AG04449 (cell line): ENCODE results near the gene DNAH17.

Source experiments
- CTCF ChIA-PET: fragments of 350-600 bp; formaldehyde crosslinking; extraction: SDS; loops from one replicate; lab custom pipeline; 2021; ENCODE audit warnings: antibody characterized with exemption; lab: Yijun Ruan, JAX
- POLR2A ChIA-PET: fragments of 400-600, 350-600 bp; formaldehyde crosslinking; extraction: SDS; loops from one replicate; lab custom pipeline; 2020; ENCODE audit warnings: antibody characterized with exemption, inconsistent platforms; lab: Yijun Ruan, JAX
- DNase-seq: peaks from one replicate; pipeline ENCODE4 v3.0.0-alpha.2; 2010; ENCODE audit warnings: low read depth, low spot score
- H3K4me3 ChIP-seq: 2 replicates; pipeline ENCODE4 v1.5.1; 2011; ENCODE audit warnings: low read depth, mild to moderate bottlenecking, control low read depth, low read length
- TF ChIP-seq, protein P1 (sequence below): IDR thresholded peaks from one replicate; pipeline ENCODE4 v1.5.1; 2011; ENCODE audit warnings: mild to moderate bottlenecking, moderate library complexity, low read length, control low read depth, inconsistent platforms; ENCODE audit not compliant: insufficient read depth; ENCODE audit errors: missing control alignments

Gene DNAH17

DNA sequence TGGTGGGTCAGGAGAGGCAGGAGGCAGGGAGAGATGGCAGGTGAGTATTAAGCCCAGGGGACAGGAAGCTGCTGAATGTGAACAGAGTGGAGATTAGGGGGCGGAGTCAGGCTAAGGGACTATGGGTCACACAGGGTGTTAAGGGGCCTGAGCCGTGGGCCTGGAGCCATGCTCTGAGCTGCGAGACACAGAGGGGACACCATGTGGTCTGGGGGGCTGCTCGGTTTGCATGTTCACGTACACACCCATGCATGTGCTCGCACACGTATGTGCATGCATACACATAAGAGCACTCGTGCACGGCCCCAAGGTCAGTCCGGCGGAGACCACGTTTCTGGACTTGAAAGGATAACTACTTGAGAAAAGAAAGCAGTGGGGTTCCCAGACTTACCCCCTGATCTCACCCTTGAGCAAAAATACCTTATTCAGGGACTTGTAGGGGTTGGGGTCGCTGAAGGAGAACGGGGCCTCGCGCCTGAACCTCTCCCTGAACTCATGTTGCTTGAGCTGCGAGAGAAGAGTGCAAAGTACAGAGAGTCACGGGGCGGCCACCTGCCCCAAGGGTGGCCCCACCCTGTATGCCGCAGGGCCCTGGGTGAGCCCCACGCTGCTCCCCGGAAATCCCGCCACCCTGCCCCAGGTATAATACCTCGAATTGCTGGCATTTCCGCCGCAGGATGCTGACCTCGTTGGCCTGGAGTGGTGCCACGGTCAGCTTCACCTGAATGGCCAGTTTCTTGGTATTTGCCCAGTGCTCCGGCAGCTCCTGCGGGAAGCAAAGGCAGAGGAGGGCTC, 50.8 kb downstream of the DNAH17 start:
- ChIA-PET POLR2A (no interaction called here), CTCF (interaction anchor here (1.0 to 1.3 kb wide), 2 partner anchors 182 to 183 kb away, joined by 3 read pairs; no protein-coding TSS in a partner anchor)
- DNase-seq, result no peak
- TF ChIP-seq, protein P1, sequence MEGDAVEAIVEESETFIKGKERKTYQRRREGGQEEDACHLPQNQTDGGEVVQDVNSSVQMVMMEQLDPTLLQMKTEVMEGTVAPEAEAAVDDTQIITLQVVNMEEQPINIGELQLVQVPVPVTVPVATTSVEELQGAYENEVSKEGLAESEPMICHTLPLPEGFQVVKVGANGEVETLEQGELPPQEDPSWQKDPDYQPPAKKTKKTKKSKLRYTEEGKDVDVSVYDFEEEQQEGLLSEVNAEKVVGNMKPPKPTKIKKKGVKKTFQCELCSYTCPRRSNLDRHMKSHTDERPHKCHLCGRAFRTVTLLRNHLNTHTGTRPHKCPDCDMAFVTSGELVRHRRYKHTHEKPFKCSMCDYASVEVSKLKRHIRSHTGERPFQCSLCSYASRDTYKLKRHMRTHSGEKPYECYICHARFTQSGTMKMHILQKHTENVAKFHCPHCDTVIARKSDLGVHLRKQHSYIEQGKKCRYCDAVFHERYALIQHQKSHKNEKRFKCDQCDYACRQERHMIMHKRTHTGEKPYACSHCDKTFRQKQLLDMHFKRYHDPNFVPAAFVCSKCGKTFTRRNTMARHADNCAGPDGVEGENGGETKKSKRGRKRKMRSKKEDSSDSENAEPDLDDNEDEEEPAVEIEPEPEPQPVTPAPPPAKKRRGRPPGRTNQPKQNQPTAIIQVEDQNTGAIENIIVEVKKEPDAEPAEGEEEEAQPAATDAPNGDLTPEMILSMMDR, result no peak
- no peak overlapping the region for H3K4me3 ChIP-seq

- no peak overlapping the region for H3K4me3 ChIP-seq
- no peak for DNase-seq
- TF ChIP-seq, protein P1, result no peak
- ChIA-PET CTCF (interaction anchor here (1.0 kb wide), 1 partner anchor 183 kb away, joined by 3 read pairs; no protein-coding TSS in a partner anchor), POLR2A (no interaction called here)
Measured at GRCh38 chr17:78525511-78526160, 51.6 kb downstream of the DNAH17 start.

- no peak for DNase-seq
- TF ChIP-seq, protein P1, result no peak
- ChIA-PET POLR2A (no interaction called here), CTCF (interaction anchor here (1.0 kb wide), 1 partner anchor 183 kb away, joined by 3 read pairs; no protein-coding TSS in a partner anchor)
- H3K4me3 ChIP-seq, result no peak overlapping the region
Measured at GRCh38 chr17:78524870-78525510, 52.2 kb downstream of the DNAH17 start.

DNA sequence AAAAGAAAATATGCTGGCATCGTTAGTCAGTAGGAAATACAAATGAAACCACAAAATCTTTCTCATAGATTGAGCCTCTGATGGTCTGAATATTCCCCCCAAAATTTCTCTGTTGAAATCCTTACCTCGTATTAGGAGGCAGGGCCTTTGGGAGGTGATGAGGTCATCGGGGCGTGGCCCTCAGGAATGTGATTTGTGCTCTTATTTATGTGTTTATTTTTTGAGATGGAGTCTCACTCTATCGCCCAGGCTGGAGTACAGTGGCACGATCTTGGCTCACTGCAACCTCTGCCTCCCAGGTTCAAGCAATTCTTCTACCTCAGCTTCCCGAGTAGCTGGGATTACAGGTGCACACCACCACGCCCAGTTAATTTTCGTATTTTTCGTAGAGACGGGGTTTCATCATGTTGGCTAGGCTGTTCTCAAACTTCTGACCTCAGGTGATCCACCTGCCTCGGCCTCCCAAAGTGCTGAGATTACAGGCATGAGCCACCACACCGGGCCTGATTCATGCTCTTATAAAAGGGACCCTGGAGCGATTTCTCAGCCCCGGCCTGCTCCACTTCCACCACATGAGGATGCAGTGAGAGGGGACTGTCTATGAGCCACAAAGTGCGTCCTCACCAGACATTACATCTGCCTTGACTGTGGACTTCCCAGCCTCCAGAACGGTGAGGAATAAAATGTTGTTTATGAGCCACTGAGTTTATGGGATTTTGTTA, 53.1 kb downstream of the DNAH17 start:
- no peak overlapping the region for H3K4me3 ChIP-seq
- TF ChIP-seq, protein P1, result no peak
- no peak for DNase-seq
- CTCF ChIA-PET, result no interaction called here
- POLR2A ChIA-PET, result no interaction called here

DNA sequence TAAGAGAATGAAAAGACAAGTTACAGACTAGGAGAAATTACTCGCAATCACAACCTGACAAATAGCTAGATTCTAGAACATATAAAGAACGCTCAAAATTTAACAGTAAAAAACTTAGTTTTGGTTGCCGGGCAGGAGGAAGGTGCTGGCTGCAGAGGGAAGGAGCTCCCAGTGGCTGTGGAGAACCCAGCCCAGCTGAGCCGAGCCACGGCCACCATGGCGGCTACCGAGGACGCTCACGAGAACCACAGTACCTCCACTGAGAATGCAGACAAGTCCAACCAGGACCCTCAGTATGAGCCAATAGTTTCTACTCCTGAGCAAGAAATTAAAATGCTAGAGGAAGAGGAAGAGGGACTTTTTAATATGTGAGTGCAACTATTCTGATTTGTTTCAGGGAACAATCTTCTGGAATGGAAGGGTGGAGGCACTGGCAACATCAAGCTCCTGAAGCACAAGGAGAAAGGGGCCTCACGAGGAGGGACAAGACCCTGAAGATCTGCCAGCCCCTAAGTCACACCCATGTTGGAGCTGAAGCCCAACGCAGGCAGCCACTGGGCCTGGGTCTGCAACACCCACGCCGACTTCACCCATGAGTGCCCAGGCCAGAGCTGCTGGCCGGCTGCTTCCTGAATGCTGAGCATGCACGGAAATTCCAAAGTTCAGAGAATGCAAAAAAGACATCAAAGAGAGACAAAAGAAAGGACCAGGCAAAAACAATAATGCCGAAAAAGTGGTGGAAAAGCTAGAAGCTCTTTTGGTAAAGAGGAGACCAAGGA, 55.0 kb downstream of the DNAH17 start:
- no peak overlapping the region for H3K4me3 ChIP-seq
- ChIA-PET CTCF (interaction anchor here (0.7 kb wide), 1 partner anchor 188 kb away, joined by 3 read pairs; no protein-coding TSS in a partner anchor), POLR2A (no interaction called here)
- DNase-seq, result no peak
- TF ChIP-seq, protein P1, result no peak
